Measurements from ENCODE around the gene PREX1.

Gene PREX1

GRCh38 chr20:48703107-48703506 is 124.7 kb downstream of the PREX1 start:
- Histone ChIP-seq H3K4me1 (ENCODE audit: insufficient read depth, low read length) (peaks cover 4% of the 10 kb centered on the region; the same call in 1 of the 2 replicates), H3K9ac (ENCODE audit: low read depth, low read length) (no peak overlapping the region), H3K36me3 (ENCODE audit: insufficient read depth, low read length) (no peaks in the 10 kb centered on the region)

GRCh38 chr20:48702455-48702913 is 125.3 kb downstream of the PREX1 start:
- no peaks in the 10 kb centered on the region for H3K36me3 ChIP-seq (ENCODE audit: insufficient read depth, low read length)
- peaks cover 9% of the 10 kb centered on the region; the same call in 1 of the 2 replicates for H3K4me1 ChIP-seq (ENCODE audit: insufficient read depth, low read length)
- no peak overlapping the region for H3K9ac ChIP-seq (ENCODE audit: low read depth, low read length)
- H3K9me3 ChIP-seq (ENCODE audit: control insufficient read depth, insufficient read depth, low read length), result no peaks in the 10 kb centered on the region

More at GRCh38 chr20:48703107-48703506, 124.7 kb downstream of the PREX1 start:
- H3K9me3 ChIP-seq (ENCODE audit: control insufficient read depth, insufficient read depth, low read length), result no peaks in the 10 kb centered on the region

- no peaks in the 10 kb centered on the region for H3K9me3 ChIP-seq (ENCODE audit: control insufficient read depth, insufficient read depth, low read length)
- no peaks in the 10 kb centered on the region for H3K36me3 ChIP-seq (ENCODE audit: insufficient read depth, low read length)
- H3K4me1 ChIP-seq (ENCODE audit: insufficient read depth, low read length), result peaks cover 9% of the 10 kb centered on the region; the same call in 1 of the 2 replicates
- H3K9ac ChIP-seq (ENCODE audit: low read depth, low read length), result no peak overlapping the region
These were observed 126.1 kb downstream of the PREX1 start for GRCh38 chr20:48701702-48702101.

- peaks cover 9% of the 10 kb centered on the region; the same call in 1 of the 2 replicates for H3K4me1 ChIP-seq (ENCODE audit: insufficient read depth, low read length)
- H3K9me3 ChIP-seq (ENCODE audit: control insufficient read depth, insufficient read depth, low read length), result no peaks in the 10 kb centered on the region
- no peak overlapping the region for H3K9ac ChIP-seq (ENCODE audit: low read depth, low read length)
- H3K36me3 ChIP-seq (ENCODE audit: insufficient read depth, low read length), result no peaks in the 10 kb centered on the region
These were observed 129.1 kb downstream of the PREX1 start for GRCh38 chr20:48698507-48699267.

GRCh38 chr20:48697845-48698491 is 129.8 kb downstream of the PREX1 start:
- Histone ChIP-seq H3K9ac (ENCODE audit: low read depth, low read length) (no peak overlapping the region), H3K4me1 (ENCODE audit: insufficient read depth, low read length) (peaks cover 9% of the 10 kb centered on the region; the same call in 1 of the 2 replicates), H3K36me3 (ENCODE audit: insufficient read depth, low read length) (no peaks in the 10 kb centered on the region), H3K9me3 (ENCODE audit: control insufficient read depth, insufficient read depth, low read length) (no peaks in the 10 kb centered on the region)

GRCh38 chr20:48696671-48697070 is 131.1 kb downstream of the PREX1 start:
- Histone ChIP-seq H3K36me3 (ENCODE audit: insufficient read depth, low read length) (no peaks in the 10 kb centered on the region), H3K4me1 (ENCODE audit: insufficient read depth, low read length) (peaks cover 9% of the 10 kb centered on the region; the same call in 1 of the 2 replicates), H3K9ac (ENCODE audit: low read depth, low read length) (no peak overlapping the region), H3K9me3 (ENCODE audit: control insufficient read depth, insufficient read depth, low read length) (no peaks in the 10 kb centered on the region)

- Histone ChIP-seq H3K36me3 (ENCODE audit: insufficient read depth, low read length) (no peaks in the 10 kb centered on the region), H3K9ac (ENCODE audit: low read depth, low read length) (no peak overlapping the region), H3K9me3 (ENCODE audit: control insufficient read depth, insufficient read depth, low read length) (no peaks in the 10 kb centered on the region), H3K4me1 (ENCODE audit: insufficient read depth, low read length) (peaks cover 9% of the 10 kb centered on the region; the same call in 1 of the 2 replicates)
These were observed 132.1 kb downstream of the PREX1 start for GRCh38 chr20:48695738-48696137.

- Histone ChIP-seq H3K9me3 (ENCODE audit: control insufficient read depth, insufficient read depth, low read length) (no peaks in the 10 kb centered on the region), H3K9ac (ENCODE audit: low read depth, low read length) (no peak overlapping the region), H3K36me3 (ENCODE audit: insufficient read depth, low read length) (no peaks in the 10 kb centered on the region), H3K4me1 (ENCODE audit: insufficient read depth, low read length) (peaks cover 9% of the 10 kb centered on the region; the same call in 1 of the 2 replicates)
These were observed 132.5 kb downstream of the PREX1 start for GRCh38 chr20:48695255-48695654.

- Histone ChIP-seq H3K9ac (ENCODE audit: low read depth, low read length) (no peak overlapping the region), H3K9me3 (ENCODE audit: control insufficient read depth, insufficient read depth, low read length) (no peaks in the 10 kb centered on the region), H3K4me1 (ENCODE audit: insufficient read depth, low read length) (peaks cover 9% of the 10 kb centered on the region; the same call in 1 of the 2 replicates), H3K36me3 (ENCODE audit: insufficient read depth, low read length) (no peaks in the 10 kb centered on the region)
These were observed 133.4 kb downstream of the PREX1 start for GRCh38 chr20:48694381-48694865.

- no peak overlapping the region for H3K9ac ChIP-seq (ENCODE audit: low read depth, low read length)
- no peaks in the 10 kb centered on the region; the same call in 1 of the 2 replicates for H3K9me3 ChIP-seq (ENCODE audit: control insufficient read depth, insufficient read depth, low read length)
- H3K4me1 ChIP-seq (ENCODE audit: insufficient read depth, low read length), result no peaks in the 10 kb centered on the region
- no peaks in the 10 kb centered on the region for H3K36me3 ChIP-seq (ENCODE audit: insufficient read depth, low read length)
These were observed 136.3 kb downstream of the PREX1 start for GRCh38 chr20:48691523-48691922.

- no peaks in the 10 kb centered on the region for H3K4me1 ChIP-seq (ENCODE audit: insufficient read depth, low read length)
- no peaks in the 10 kb centered on the region; the same call in 1 of the 2 replicates for H3K9me3 ChIP-seq (ENCODE audit: control insufficient read depth, insufficient read depth, low read length)
- no peak overlapping the region for H3K9ac ChIP-seq (ENCODE audit: low read depth, low read length)
- H3K36me3 ChIP-seq (ENCODE audit: insufficient read depth, low read length), result no peaks in the 10 kb centered on the region
These were observed 136.9 kb downstream of the PREX1 start for GRCh38 chr20:48690888-48691287.

- H3K9me3 ChIP-seq (ENCODE audit: control insufficient read depth, insufficient read depth, low read length), result no peaks in the 10 kb centered on the region; the same call in 1 of the 2 replicates
- H3K4me1 ChIP-seq (ENCODE audit: insufficient read depth, low read length), result peaks cover 1% of the 10 kb centered on the region
- H3K9ac ChIP-seq (ENCODE audit: low read depth, low read length), result no peak overlapping the region
- no peaks in the 10 kb centered on the region for H3K36me3 ChIP-seq (ENCODE audit: insufficient read depth, low read length)
These were observed 137.8 kb downstream of the PREX1 start for GRCh38 chr20:48689874-48690571.

- no peak overlapping the region for H3K9ac ChIP-seq (ENCODE audit: low read depth, low read length)
- no peaks in the 10 kb centered on the region for H3K36me3 ChIP-seq (ENCODE audit: insufficient read depth, low read length)
- H3K4me1 ChIP-seq (ENCODE audit: insufficient read depth, low read length), result peaks cover 8% of the 10 kb centered on the region
- no peaks in the 10 kb centered on the region; the same call in 1 of the 2 replicates for H3K9me3 ChIP-seq (ENCODE audit: control insufficient read depth, insufficient read depth, low read length)
These were observed 138.4 kb downstream of the PREX1 start for GRCh38 chr20:48689388-48689787.

GRCh38 chr20:48688579-48688978 is 139.2 kb downstream of the PREX1 start:
- Histone ChIP-seq H3K9ac (ENCODE audit: low read depth, low read length) (no peak overlapping the region), H3K36me3 (ENCODE audit: insufficient read depth, low read length) (no peaks in the 10 kb centered on the region)

More at GRCh38 chr20:48688579-48688978, 139.2 kb downstream of the PREX1 start:
- peaks cover 9% of the 10 kb centered on the region for H3K4me1 ChIP-seq (ENCODE audit: insufficient read depth, low read length)
- H3K9me3 ChIP-seq (ENCODE audit: control insufficient read depth, insufficient read depth, low read length), result no peaks in the 10 kb centered on the region; the same call in 1 of the 2 replicates
